NOMO-1 treated with DMSO at 0.1 percent for 48 hours (cell line): ENCODE results near the gene ATXN7L1.
"Not testable (repeated sequence)": the region's sequence is repeated elsewhere in the genome, so short reads cannot be mapped to it uniquely, and the experiment has no call there.

Source experiments
- DNase-seq: peaks from one replicate; lab custom pipeline; 2025; ENCODE audit not compliant: unreplicated experiment; lab: John Stamatoyannopoulos, UW

Gene ATXN7L1

GRCh38 chr7:105805447-105806019 lies 70.9 kb downstream of the ATXN7L1 start:
- no peak for DNase-seq

GRCh38 chr7:105803429-105803736 lies 73.0 kb downstream of the ATXN7L1 start:
- DNase-seq = no peak

GRCh38 chr7:105802604-105803428 lies 73.6 kb downstream of the ATXN7L1 start:
- no peak for DNase-seq

GRCh38 chr7:105800849-105801534 lies 75.4 kb downstream of the ATXN7L1 start:
- DNase-seq = no peak

GRCh38 chr7:105800442-105800841 lies 76.0 kb downstream of the ATXN7L1 start:
- DNase-seq = no peak

GRCh38 chr7:105799677-105800076 lies 76.7 kb downstream of the ATXN7L1 start:
- DNase-seq = no peak

- no peak for DNase-seq
Measured at GRCh38 chr7:105799006-105799405, 77.4 kb downstream of the ATXN7L1 start.

- no peak for DNase-seq
Measured at GRCh38 chr7:105797652-105798051, 78.7 kb downstream of the ATXN7L1 start.

- no peak for DNase-seq
Measured at GRCh38 chr7:105796365-105796764, 80.0 kb downstream of the ATXN7L1 start.

- DNase-seq = no peak
Measured at GRCh38 chr7:105794741-105795729, 81.4 kb downstream of the ATXN7L1 start.

- no peak for DNase-seq
Measured at GRCh38 chr7:105792488-105793370, 83.7 kb downstream of the ATXN7L1 start.

- DNase-seq = no peak
Measured at GRCh38 chr7:105791926-105792325, 84.5 kb downstream of the ATXN7L1 start.

GRCh38 chr7:105790996-105791395 lies 85.4 kb downstream of the ATXN7L1 start:
- DNase-seq = no peak

- not testable (repeated sequence) for DNase-seq
Measured at GRCh38 chr7:105790452-105790851, 85.9 kb downstream of the ATXN7L1 start.

- no peak for DNase-seq
Measured at GRCh38 chr7:105788816-105789349, 87.5 kb downstream of the ATXN7L1 start.

GRCh38 chr7:105788356-105788755 lies 88.0 kb downstream of the ATXN7L1 start:
- no peak for DNase-seq

GRCh38 chr7:105787793-105788192 lies 88.6 kb downstream of the ATXN7L1 start:
- DNase-seq = no peak

- DNase-seq = no peak
Measured at GRCh38 chr7:105786520-105787470, 89.6 kb downstream of the ATXN7L1 start.
